ENCODE measurements around the gene MRPS18A.
"Not testable (repeated sequence)": the region's sequence is repeated elsewhere in the genome, so short reads cannot be mapped to it uniquely, and the experiment has no call there.

The MRPS18A gene

GRCh38 chr6:43667245-43668150 is 20.1 kb downstream of the MRPS18A start:
- Histone ChIP-seq H4K20me1 (ENCODE audit: insufficient read depth, low read length) (no peaks in the 10 kb centered on the region), H3K36me3 (ENCODE audit: insufficient read depth, low read length) (peaks cover 21% of the 10 kb centered on the region; the same call in 1 of the 2 replicates), H3K4me2 (ENCODE audit: low read length) (no peak overlapping the region; the same call in 1 of the 2 replicates), H3K9me3 (ENCODE audit: low read length) (no peaks in the 10 kb centered on the region), H3K9ac (ENCODE audit: low read length) (no peak overlapping the region), H3K9me2 (ENCODE audit: low read depth, low read length) (no peaks in the 10 kb centered on the region), H3K4me1 (ENCODE audit: insufficient read depth, low read length, severe bottlenecking) (peaks cover 9% of the 10 kb centered on the region), H3F3A (ENCODE audit: insufficient read depth, low read length) (no peaks in the 10 kb centered on the region), H2AFZ (ENCODE audit: low read length) (no peak overlapping the region), H3K27ac (ENCODE audit: low read depth, low read length, poor library complexity, severe bottlenecking) (no peak overlapping the region), H3K27me3 (ENCODE audit: insufficient read depth, low read length) (no peaks in the 10 kb centered on the region), H3K79me2 (ENCODE audit: insufficient read depth, low read length) (no peaks in the 10 kb centered on the region), H3K4me3 (ENCODE audit: low read depth, low read length, poor library complexity, severe bottlenecking) (no peak overlapping the region)
- TF ChIP-seq CTCF (IDR thresholded peaks at IDR 0.05; ENCODE audit: low read length), result peak; percentile 93
- TF ChIP-seq EZH2 (IDR thresholded peaks at IDR 0.05; ENCODE audit: borderline replicate concordance, low read length), result no peak

GRCh38 chr6:43666196-43666920 is 21.2 kb downstream of the MRPS18A start:
- H3K36me3 ChIP-seq (ENCODE audit: insufficient read depth, low read length), result peaks cover 9% of the 10 kb centered on the region; the same call in 1 of the 2 replicates
- TF ChIP-seq CTCF (IDR thresholded peaks at IDR 0.05; ENCODE audit: low read length), result no peak
- TF ChIP-seq EZH2 (IDR thresholded peaks at IDR 0.05; ENCODE audit: borderline replicate concordance, low read length), result no peak
- H4K20me1 ChIP-seq (ENCODE audit: insufficient read depth, low read length), result no peaks in the 10 kb centered on the region
- no peaks in the 10 kb centered on the region for H3F3A ChIP-seq (ENCODE audit: insufficient read depth, low read length)
- no peaks in the 10 kb centered on the region for H3K9me2 ChIP-seq (ENCODE audit: low read depth, low read length)
- H3K4me1 ChIP-seq (ENCODE audit: insufficient read depth, low read length, severe bottlenecking), result peaks cover 9% of the 10 kb centered on the region
- no peaks in the 10 kb centered on the region for H3K9me3 ChIP-seq (ENCODE audit: low read length)
- H3K4me3 ChIP-seq (ENCODE audit: low read depth, low read length, poor library complexity, severe bottlenecking), result no peak overlapping the region
- H3K4me2 ChIP-seq (ENCODE audit: low read length), result no peak overlapping the region
- no peak overlapping the region for H3K27ac ChIP-seq (ENCODE audit: low read depth, low read length, poor library complexity, severe bottlenecking)
- H3K79me2 ChIP-seq (ENCODE audit: insufficient read depth, low read length), result no peaks in the 10 kb centered on the region
- H3K27me3 ChIP-seq (ENCODE audit: insufficient read depth, low read length), result no peaks in the 10 kb centered on the region
- H2AFZ ChIP-seq (ENCODE audit: low read length), result no peak overlapping the region
- no peak overlapping the region for H3K9ac ChIP-seq (ENCODE audit: low read length)

- Histone ChIP-seq H4K20me1 (ENCODE audit: insufficient read depth, low read length) (no peaks in the 10 kb centered on the region), H3K79me2 (ENCODE audit: insufficient read depth, low read length) (no peaks in the 10 kb centered on the region), H3K4me1 (ENCODE audit: insufficient read depth, low read length, severe bottlenecking) (peaks cover 9% of the 10 kb centered on the region), H3K4me2 (ENCODE audit: low read length) (no peak overlapping the region), H2AFZ (ENCODE audit: low read length) (no peak overlapping the region), H3K9ac (ENCODE audit: low read length) (no peak overlapping the region), H3K36me3 (ENCODE audit: insufficient read depth, low read length) (no peaks in the 10 kb centered on the region; the same call in 1 of the 2 replicates), H3K27me3 (ENCODE audit: insufficient read depth, low read length) (no peaks in the 10 kb centered on the region), H3K9me3 (ENCODE audit: low read length) (peaks cover 3% of the 10 kb centered on the region; the same call in 1 of the 2 replicates), H3K9me2 (ENCODE audit: low read depth, low read length) (no peaks in the 10 kb centered on the region), H3K4me3 (ENCODE audit: low read depth, low read length, poor library complexity, severe bottlenecking) (no peak overlapping the region), H3F3A (ENCODE audit: insufficient read depth, low read length) (no peaks in the 10 kb centered on the region), H3K27ac (ENCODE audit: low read depth, low read length, poor library complexity, severe bottlenecking) (no peak overlapping the region)
- TF ChIP-seq CTCF (IDR thresholded peaks at IDR 0.05; ENCODE audit: low read length) (no peak), EZH2 (IDR thresholded peaks at IDR 0.05; ENCODE audit: borderline replicate concordance, low read length) (no peak)
Observed at GRCh38 chr6:43665376-43665775, 22.2 kb downstream of the MRPS18A start.

GRCh38 chr6:43662948-43663347 is 24.6 kb downstream of the MRPS18A start:
- not testable (repeated sequence) for H2AFZ ChIP-seq (ENCODE audit: low read length); H3K27me3 ChIP-seq (ENCODE audit: insufficient read depth, low read length); H3K9me3 ChIP-seq (ENCODE audit: low read length); H3K4me3 ChIP-seq (ENCODE audit: low read depth, low read length, poor library complexity, severe bottlenecking); H3K36me3 ChIP-seq (ENCODE audit: insufficient read depth, low read length); H3F3A ChIP-seq (ENCODE audit: insufficient read depth, low read length); H3K9me2 ChIP-seq (ENCODE audit: low read depth, low read length); H3K79me2 ChIP-seq (ENCODE audit: insufficient read depth, low read length); H4K20me1 ChIP-seq (ENCODE audit: insufficient read depth, low read length); H3K4me2 ChIP-seq (ENCODE audit: low read length); H3K4me1 ChIP-seq (ENCODE audit: insufficient read depth, low read length, severe bottlenecking); H3K9ac ChIP-seq (ENCODE audit: low read length); H3K27ac ChIP-seq (ENCODE audit: low read depth, low read length, poor library complexity, severe bottlenecking)
